ENCODE data around the gene NUP133. TPM values are rescaled to one million over a fixed set of nuclear protein-coding genes. Genes with fewer than 3 reads are reported as not detected.
A peak's percentile ranks its signal among the peaks of the same experiment; 100 is the strongest.
"Not testable (repeated sequence)": the region's sequence is repeated elsewhere in the genome, so short reads cannot be mapped to it uniquely, and the experiment has no call there.

Gene NUP133
- total RNA-seq, 1 donor from 2014 or later = 66.1 TPM

GRCh38 chr1:229523052-229523451 lies 14.9 kb upstream of the NUP133 start:
- Mint-ChIP-seq H3K27ac (ENCODE audit: unreplicated experiment) (no peak overlapping the region), H3K9me3 (no peaks in the 10 kb centered on the region), H3K27me3 (ENCODE audit: low read depth) (no peaks in the 10 kb centered on the region), H3K4me1 (no peaks in the 10 kb centered on the region), H3K4me3 (no peak overlapping the region), H3K36me3 (ENCODE audit: low read depth) (no peaks in the 10 kb centered on the region)
- DNase-seq (ENCODE audit: low read depth, low spot score) = no peak
- TF ChIP-seq CTCF (conservative IDR thresholded peaks at IDR 0.05) = no peak

- DNase-seq (ENCODE audit: low read depth, low spot score) = peak; percentile 51
- H3K27ac Mint-ChIP-seq (ENCODE audit: unreplicated experiment) = no peak overlapping the region
- no peaks in the 10 kb centered on the region for H3K4me1 Mint-ChIP-seq
- peak; percentile 89 for TF ChIP-seq CTCF (conservative IDR thresholded peaks at IDR 0.05)
- no peaks in the 10 kb centered on the region for H3K9me3 Mint-ChIP-seq
- no peak overlapping the region for H3K4me3 Mint-ChIP-seq
- H3K27me3 Mint-ChIP-seq (ENCODE audit: low read depth) = no peaks in the 10 kb centered on the region
- H3K36me3 Mint-ChIP-seq (ENCODE audit: low read depth) = no peaks in the 10 kb centered on the region
Observed at GRCh38 chr1:229514578-229515275, 6.6 kb upstream of the NUP133 start.

- not testable (repeated sequence) for H3K27me3 Mint-ChIP-seq (ENCODE audit: low read depth); H3K4me3 Mint-ChIP-seq; H3K27ac Mint-ChIP-seq (ENCODE audit: unreplicated experiment); H3K36me3 Mint-ChIP-seq (ENCODE audit: low read depth); H3K9me3 Mint-ChIP-seq; DNase-seq (ENCODE audit: low read depth, low spot score)
- H3K4me1 Mint-ChIP-seq = peaks cover 19% of the 10 kb centered on the region
Observed at GRCh38 chr1:229511625-229512024, 3.5 kb upstream of the NUP133 start.

- not testable (repeated sequence) for DNase-seq (ENCODE audit: low read depth, low spot score); H3K27me3 Mint-ChIP-seq (ENCODE audit: low read depth); H3K36me3 Mint-ChIP-seq (ENCODE audit: low read depth); H3K4me3 Mint-ChIP-seq; H3K27ac Mint-ChIP-seq (ENCODE audit: unreplicated experiment); H3K9me3 Mint-ChIP-seq
- H3K4me1 Mint-ChIP-seq = peaks cover 23% of the 10 kb centered on the region
Observed at GRCh38 chr1:229511201-229511600, 3.1 kb upstream of the NUP133 start.

- no peaks in the 10 kb centered on the region for H3K27me3 Mint-ChIP-seq (ENCODE audit: low read depth)
- no peak for DNase-seq (ENCODE audit: low read depth, low spot score)
- peaks cover 23% of the 10 kb centered on the region for H3K4me1 Mint-ChIP-seq
- H3K36me3 Mint-ChIP-seq (ENCODE audit: low read depth) = no peaks in the 10 kb centered on the region
- H3K9me3 Mint-ChIP-seq = no peaks in the 10 kb centered on the region
- no peak overlapping the region for H3K27ac Mint-ChIP-seq (ENCODE audit: unreplicated experiment)
- no peak for TF ChIP-seq CTCF (conservative IDR thresholded peaks at IDR 0.05)
- peak overlapping the region; percentile 94 for H3K4me3 Mint-ChIP-seq
Observed at GRCh38 chr1:229509576-229509975, 1.4 kb upstream of the NUP133 start.

GRCh38 chr1:229508823-229509337 lies 739 bp upstream of the NUP133 start:
- no peaks in the 10 kb centered on the region for H3K9me3 Mint-ChIP-seq
- H3K4me3 Mint-ChIP-seq = peak overlapping the region; percentile 94
- TF ChIP-seq CTCF (conservative IDR thresholded peaks at IDR 0.05) = no peak
- H3K36me3 Mint-ChIP-seq (ENCODE audit: low read depth) = no peaks in the 10 kb centered on the region
- peak overlapping the region; percentile 94 for H3K27ac Mint-ChIP-seq (ENCODE audit: unreplicated experiment)
- H3K27me3 Mint-ChIP-seq (ENCODE audit: low read depth) = no peaks in the 10 kb centered on the region
- DNase-seq (ENCODE audit: low read depth, low spot score) = no peak
- H3K4me1 Mint-ChIP-seq = peaks cover 23% of the 10 kb centered on the region

Measured in neural crest cell (in vitro differentiated cells).